OCI-LY3 (cell line): ENCODE data around the gene C12orf57.

Experiments used
- CTCF ChIP-seq: fragments of 200-600, 300-600 bp; sonication (generic); IDR thresholded peaks from 2 replicates; pipeline ENCODE4 v1.5.1; 2014; ENCODE audit warnings: antibody characterized with exemption, low read length, low read depth
- EZH2phosphoT487 ChIP-seq: fragments of 200-600 bp; shearing (Covaris generic); IDR thresholded peaks from 2 replicates; pipeline ENCODE4 v1.6.1; 2018; ENCODE audit warnings: antibody characterized with exemption, mixed run types, low read depth

- no peak for TF ChIP-seq CTCF
- TF ChIP-seq EZH2phosphoT487 = no peak
Observed at GRCh38 chr12:6980075-6980474, 36.3 kb downstream of the C12orf57 start.
